VCaP (cell line): Measurements from ENCODE around the gene CREB3L4.

Experiments
- H3K27ac ChIP-seq: fragments of 450-650 bp; 2 replicates; pipeline ENCODE4 v1.5.1; 2017
- TF ChIP-seq, protein P1 (sequence below): fragments of 450-650 bp; conservative IDR thresholded peaks from 2 replicates; pipeline ENCODE4 v1.5.1; 2017; ENCODE audit warnings: mild to moderate bottlenecking, moderate library complexity

CREB3L4 gene, protein sequence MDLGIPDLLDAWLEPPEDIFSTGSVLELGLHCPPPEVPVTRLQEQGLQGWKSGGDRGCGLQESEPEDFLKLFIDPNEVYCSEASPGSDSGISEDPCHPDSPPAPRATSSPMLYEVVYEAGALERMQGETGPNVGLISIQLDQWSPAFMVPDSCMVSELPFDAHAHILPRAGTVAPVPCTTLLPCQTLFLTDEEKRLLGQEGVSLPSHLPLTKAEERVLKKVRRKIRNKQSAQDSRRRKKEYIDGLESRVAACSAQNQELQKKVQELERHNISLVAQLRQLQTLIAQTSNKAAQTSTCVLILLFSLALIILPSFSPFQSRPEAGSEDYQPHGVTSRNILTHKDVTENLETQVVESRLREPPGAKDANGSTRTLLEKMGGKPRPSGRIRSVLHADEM

DNA sequence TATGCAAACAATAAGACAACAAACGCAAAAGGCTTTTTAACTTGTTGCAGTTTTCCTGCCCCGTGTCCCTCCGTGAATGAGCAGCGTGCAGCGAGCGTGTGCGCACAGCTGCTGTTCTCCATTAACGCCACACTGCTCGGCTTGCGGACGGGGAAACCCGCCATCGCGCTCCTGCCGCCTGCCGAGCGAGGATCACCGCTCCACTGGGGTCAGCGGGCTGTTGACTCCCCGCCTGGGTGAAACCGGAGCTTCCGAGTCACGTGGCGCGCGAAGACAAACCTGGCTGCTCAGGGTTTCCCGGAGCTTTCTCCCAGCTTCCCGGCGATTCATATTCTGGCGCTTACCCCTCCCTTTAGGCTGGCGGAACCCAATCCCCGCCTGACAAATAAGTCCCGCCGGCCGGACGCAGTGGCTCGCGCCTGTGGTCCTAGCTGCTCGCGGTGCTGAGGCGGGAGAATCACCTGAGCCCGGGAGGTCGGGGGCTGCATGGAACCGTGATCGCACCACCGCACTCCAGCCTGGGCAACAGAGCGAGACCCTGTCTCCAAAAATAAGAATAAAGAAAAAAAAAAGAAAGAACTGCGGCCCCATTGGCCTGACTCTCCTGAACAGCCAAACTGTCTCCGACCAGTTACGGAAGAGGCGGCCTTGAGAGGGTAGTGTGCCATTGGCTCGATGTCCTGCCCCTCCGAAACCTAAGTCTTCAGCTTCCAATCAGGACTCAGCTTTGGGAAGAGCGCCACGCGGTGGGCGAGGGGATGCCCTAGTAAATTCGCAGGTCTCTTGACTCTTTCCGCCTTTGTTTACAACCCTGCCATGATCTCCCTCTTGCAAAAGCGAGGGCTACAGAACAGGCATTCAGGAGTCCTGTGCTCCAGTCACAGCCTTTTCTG, at the start of gene CREB3L4:
Gene CREB3L4, plus strand, starts transcription at position 796 of the 893 bp plus-strand sequence. CDS start 624 bp downstream, outside the sequence.
- TF ChIP-seq, protein P1, sequence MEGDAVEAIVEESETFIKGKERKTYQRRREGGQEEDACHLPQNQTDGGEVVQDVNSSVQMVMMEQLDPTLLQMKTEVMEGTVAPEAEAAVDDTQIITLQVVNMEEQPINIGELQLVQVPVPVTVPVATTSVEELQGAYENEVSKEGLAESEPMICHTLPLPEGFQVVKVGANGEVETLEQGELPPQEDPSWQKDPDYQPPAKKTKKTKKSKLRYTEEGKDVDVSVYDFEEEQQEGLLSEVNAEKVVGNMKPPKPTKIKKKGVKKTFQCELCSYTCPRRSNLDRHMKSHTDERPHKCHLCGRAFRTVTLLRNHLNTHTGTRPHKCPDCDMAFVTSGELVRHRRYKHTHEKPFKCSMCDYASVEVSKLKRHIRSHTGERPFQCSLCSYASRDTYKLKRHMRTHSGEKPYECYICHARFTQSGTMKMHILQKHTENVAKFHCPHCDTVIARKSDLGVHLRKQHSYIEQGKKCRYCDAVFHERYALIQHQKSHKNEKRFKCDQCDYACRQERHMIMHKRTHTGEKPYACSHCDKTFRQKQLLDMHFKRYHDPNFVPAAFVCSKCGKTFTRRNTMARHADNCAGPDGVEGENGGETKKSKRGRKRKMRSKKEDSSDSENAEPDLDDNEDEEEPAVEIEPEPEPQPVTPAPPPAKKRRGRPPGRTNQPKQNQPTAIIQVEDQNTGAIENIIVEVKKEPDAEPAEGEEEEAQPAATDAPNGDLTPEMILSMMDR = peak; percentile 54
- H3K27ac ChIP-seq = peak within 1 kb of the TSS; percentile 99

DNA sequence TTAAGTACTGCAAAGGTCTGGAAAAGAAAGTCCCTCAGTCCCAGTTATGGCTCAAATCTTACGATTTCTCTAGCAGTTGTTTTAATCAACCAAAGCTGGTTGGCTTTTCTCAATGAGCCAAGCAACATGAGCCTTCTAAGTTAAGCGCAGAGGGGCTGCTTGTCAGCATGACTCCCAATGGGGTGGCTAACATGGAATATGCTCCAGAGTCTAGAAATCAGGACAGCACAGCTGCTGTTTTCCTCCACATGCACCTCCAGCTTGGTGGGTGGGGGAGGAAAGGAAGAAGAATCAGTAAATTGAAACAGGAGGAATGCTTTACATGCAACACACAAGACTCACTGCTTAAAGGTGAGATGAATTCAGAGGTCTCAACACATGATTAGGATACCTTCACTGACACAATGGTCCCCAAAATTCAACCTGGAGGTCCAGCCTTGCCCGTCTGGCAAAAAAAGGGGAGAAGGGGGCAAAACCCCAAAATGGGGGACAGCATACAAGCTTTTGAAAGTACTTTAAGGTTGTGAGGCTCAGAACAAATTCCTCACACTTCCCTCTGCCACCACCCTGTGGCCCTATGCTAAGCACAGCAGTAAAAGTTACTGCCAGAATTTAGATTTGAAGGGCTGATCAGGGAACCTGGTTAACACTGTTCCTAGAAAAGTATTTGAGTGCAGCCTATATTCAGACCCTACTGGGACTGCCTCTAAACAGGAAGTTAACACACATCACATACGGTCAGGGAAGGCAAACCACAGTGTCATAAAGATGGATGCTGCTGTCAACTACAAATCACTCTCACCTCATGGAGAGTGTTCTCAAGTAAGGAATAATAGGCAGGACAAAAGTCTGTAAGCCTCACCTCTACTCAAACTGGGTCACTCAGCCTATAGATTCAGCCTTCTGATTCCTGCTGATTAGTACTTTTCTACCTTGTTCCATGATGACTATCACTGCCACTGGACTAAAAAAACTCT, 47.5 kb upstream of the CREB3L4 start:
- TF ChIP-seq, protein P1 = peak; percentile 62
- H3K27ac ChIP-seq = peak overlapping the region; percentile 96

DNA sequence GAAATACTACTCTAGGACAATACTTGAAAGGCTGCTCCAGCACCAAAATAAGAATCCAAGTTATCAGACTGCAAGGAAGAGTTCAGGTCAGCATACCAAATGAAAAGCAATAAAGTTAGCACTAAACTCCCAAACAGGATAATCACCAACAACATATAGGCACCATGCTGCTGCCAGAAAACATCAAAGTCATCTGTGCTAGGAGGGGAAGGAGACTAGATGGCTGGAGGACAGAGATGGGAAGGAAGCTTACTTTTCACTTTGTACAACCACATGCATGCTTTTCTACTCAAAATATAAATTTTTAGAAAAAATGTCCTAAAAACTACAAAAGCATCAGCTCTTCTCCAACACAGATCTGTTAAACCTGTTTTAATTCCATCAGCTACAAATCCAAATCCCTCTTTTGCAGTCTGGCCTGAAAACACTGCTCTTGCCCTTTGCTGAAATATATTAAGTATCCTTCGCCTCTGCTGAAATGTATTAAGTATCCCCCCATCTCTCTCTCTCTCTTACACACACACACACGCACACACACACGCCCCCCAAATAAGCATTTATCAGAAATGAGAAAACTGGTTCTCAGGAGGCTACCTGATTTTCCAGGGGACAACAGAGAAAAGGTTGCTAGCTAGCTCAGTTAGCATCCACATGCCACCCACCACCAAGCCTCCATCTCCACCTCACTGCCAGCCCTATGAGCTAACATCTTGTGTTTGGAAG, 46.5 kb upstream of the CREB3L4 start:
- peak overlapping the region; percentile 96 for H3K27ac ChIP-seq
- TF ChIP-seq, protein P1 = no peak

DNA sequence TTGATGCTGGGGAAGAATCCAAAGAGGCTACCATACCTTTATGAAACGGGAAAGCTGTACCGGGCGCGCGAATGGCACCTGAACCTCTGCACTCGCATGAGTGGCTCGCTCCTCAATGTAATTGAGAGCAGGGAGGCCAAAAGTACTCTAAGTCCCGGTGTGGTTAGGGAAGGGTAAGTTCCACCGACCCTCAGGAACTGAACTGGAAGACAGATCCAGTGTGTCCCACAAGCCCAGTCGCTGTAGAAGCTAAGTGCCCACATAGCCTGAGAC, 46.0 kb upstream of the CREB3L4 start:
- H3K27ac ChIP-seq = peak overlapping the region; percentile 96
- TF ChIP-seq, protein P1 = no peak

DNA sequence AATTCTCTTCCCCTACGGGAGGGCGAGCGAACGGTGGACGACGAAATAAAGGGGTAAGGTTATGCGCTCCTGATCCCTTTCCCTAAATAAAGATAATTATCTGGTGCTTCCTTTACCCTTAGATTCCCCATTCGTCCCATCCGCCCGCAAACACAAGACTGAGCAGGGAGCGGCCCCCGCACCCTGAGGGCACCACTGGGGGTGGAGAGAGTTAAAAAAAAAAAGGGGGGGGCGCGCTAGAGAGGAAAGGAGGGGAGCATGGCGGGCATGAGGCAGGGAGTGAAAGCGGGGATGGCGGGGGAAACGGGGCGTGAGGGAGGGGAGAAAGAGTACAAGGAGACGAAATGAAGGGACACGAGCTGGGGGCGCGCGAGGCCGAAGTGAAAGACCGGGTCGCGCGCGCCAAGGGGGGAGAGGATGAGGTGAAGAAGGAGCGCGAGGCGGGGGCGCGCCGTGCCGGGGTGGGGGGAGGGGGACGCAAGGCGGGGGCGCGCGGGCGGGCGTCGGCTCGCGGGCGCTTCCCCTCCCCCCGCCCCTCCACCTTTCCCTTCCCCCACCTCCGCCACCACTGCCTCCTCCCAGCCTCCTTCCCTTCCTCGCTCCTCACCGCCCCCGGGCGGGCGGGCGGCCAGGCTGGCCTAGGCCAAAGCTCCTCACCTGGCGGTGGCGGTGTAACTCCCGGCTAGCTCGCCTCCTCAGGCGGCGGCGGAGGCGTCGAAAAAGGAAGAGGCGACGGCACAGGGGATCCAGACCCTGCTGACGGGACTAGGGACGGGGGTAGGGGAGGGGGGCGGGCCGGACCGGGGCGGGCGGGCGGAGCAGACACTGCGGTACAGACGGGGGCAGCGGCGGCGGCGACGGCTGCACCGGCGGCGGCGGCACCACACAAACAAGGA, 45.4 kb upstream of the CREB3L4 start:
- peak overlapping the region; percentile 96 for H3K27ac ChIP-seq
- TF ChIP-seq, protein P1 = peak; percentile 34; the same call in 1 of the 2 replicates
